Thoracic aorta (tissue), 2 donors: ENCODE results near the gene HLX. TPM values are rescaled to one million over a fixed set of nuclear protein-coding genes. Genes with fewer than 3 reads are reported as not detected.

Source experiments
- ATAC-seq: fragments of 150-250 bp; one replicate; pipeline ENCODE4 v1.8.0; 2017; ENCODE audit warnings: low read depth; ENCODE audit not compliant: insufficient number of reproducible peaks, low FRiP score
- DNase-seq: peaks from one replicate; pipeline ENCODE4 v3.0.0-alpha.2; 2020; ENCODE audit warnings: low spot score
- H3K27ac ChIP-seq, 2 donors: fragments of 200-600 bp; sonication (generic); 1 replicate in 1 of 2; 2 replicates in 1 of 2; pipeline ENCODE4 v1.5.1; 2016; ENCODE audit warnings: mild to moderate bottlenecking in 2 of 2, moderate library complexity in 2 of 2
- H3K27me3 ChIP-seq: fragments of 200-600 bp; sonication (generic); replicated peaks from 2 replicates; pipeline ENCODE4 v1.6.0; 2016; ENCODE audit warnings: mild to moderate bottlenecking; ENCODE audit not compliant: insufficient read depth
- H3K36me3 ChIP-seq: fragments of 200-600 bp; sonication (generic); one replicate; pipeline ENCODE4 v1.5.1; 2016
- H3K4me1 ChIP-seq, 2 donors: fragments of 200-600 bp; sonication (generic); 1 replicate in 1 of 2; 2 replicates in 1 of 2; pipeline versions ENCODE4 v1.5.1 to v1.6.0; 2016; ENCODE audit warnings: low read depth in 2 of 2, mild to moderate bottlenecking in 1 of 2; ENCODE audit not compliant: control insufficient read depth in 1 of 2
- H3K4me3 ChIP-seq: fragments of 200-600 bp; sonication (generic); 2 replicates; pipeline ENCODE4 v1.5.1; 2016; ENCODE audit warnings: mild to moderate bottlenecking
- H3K9me3 ChIP-seq: fragments of 200-600 bp; sonication (generic); 2 replicates; pipeline ENCODE4 v1.5.1; 2016
- CTCF ChIP-seq: fragments of 200-600 bp; sonication (generic); IDR thresholded peaks from one replicate; pipeline ENCODE4 v1.5.1; 2019; ENCODE audit warnings: antibody characterized with exemption
- total RNA-seq, 2 donors: library from RNA; depleted of rRNA; stranded (reverse); fragments of >200 nt; gene quantifications; one replicate each; pipeline versions ENCODE4 v1.1.0 to v1.2.3, GENCODE V29; 2016

Gene HLX
- total RNA-seq, 2 donors from 2014 or later: 11.0 to 33.5 TPM

DNA sequence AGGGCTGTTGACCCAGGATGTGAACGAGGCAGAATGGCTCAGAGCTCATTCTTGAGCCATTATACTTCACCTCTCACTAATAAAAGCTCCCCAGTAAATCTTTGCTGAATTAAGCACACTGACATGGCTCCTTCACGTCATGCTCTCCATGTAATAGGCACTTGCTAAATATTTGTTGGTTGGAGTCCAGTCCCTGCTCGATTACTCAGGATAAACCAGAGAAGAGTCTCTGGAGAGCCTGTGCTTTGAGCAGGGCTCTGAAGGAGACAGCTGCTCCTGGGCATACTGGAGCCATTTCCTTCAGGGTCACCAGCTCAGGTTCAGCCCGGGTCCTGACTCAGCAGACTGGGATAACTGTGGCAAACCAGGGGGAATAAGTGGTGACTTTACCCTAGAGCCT is 46.9 kb downstream of the HLX start:
- H3K27ac ChIP-seq: no peak overlapping the region
- no peak for DNase-seq
- H3K36me3 ChIP-seq: no peaks in the 10 kb centered on the region
- no peak for ATAC-seq
- no peaks in the 10 kb centered on the region for H3K4me1 ChIP-seq
- no peak overlapping the region for H3K4me3 ChIP-seq
- TF ChIP-seq CTCF: no peak
- H3K9me3 ChIP-seq: no peaks in the 10 kb centered on the region
- H3K27me3 ChIP-seq: no peaks in the 10 kb centered on the region

- no peaks in the 10 kb centered on the region for H3K36me3 ChIP-seq
- TF ChIP-seq CTCF: no peak
- H3K27me3 ChIP-seq: no peaks in the 10 kb centered on the region
- no peaks in the 10 kb centered on the region for H3K4me1 ChIP-seq
- ATAC-seq: no peak
- no peak for DNase-seq
- no peaks in the 10 kb centered on the region for H3K9me3 ChIP-seq
- H3K27ac ChIP-seq: no peak overlapping the region
- H3K4me3 ChIP-seq: no peak overlapping the region
Observed at GRCh38 chr1:220927442-220927841, 48.2 kb downstream of the HLX start.

DNA sequence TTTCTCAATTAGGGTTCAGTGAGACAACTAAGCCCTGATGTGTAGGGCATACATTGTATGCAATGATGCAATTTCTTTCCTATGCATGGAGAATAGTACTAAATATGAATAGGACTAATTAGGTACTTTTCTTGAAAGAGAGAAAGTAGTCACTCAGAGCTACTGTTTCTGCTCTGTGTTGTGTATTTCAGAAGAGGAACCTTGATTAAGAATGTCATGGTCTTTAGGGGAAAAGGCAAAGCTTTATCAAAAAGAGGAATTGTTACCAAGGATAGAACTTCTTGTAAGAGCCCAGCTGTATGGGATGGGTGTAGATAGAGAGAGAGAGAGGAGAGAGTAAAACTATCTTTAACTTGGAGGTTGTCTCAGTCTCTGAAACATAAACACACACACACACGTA is 49.1 kb downstream of the HLX start:
- Histone ChIP-seq H3K27ac (no peak overlapping the region), H3K36me3 (no peaks in the 10 kb centered on the region), H3K27me3 (no peaks in the 10 kb centered on the region), H3K9me3 (no peaks in the 10 kb centered on the region), H3K4me3 (no peak overlapping the region), H3K4me1 (no peaks in the 10 kb centered on the region)
- no peak for TF ChIP-seq CTCF
- DNase-seq: no peak
- ATAC-seq: no peak

GRCh38 chr1:220928725-220929300 is 49.6 kb downstream of the HLX start:
- no peak for TF ChIP-seq CTCF
- no peak for ATAC-seq

DNA sequence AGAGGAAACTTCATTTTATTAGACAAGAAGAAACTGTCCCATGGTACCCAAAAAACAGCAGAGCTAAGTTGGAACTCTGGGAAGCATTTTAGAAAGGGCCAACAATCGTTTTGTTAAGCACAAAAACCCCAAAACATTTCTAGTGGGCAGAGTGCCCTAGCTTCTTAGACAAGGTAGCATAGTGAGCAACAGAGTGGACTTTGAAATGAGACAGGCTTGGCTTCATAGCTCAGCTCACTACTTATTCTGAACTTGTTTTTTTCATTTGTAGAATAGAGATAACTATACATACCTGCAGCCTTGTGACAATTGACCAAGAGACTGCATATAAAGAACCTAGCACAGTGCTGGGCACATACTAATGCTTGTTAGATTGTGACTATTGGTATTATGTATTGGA is 50.1 kb downstream of the HLX start:
- DNase-seq (no peak), ATAC-seq (no peak)
- H3K27ac ChIP-seq: no peak overlapping the region
- TF ChIP-seq CTCF: no peak
- H3K27me3 ChIP-seq: no peaks in the 10 kb centered on the region
- H3K9me3 ChIP-seq: no peaks in the 10 kb centered on the region
- no peaks in the 10 kb centered on the region for H3K36me3 ChIP-seq
- H3K4me1 ChIP-seq: no peaks in the 10 kb centered on the region
- no peak overlapping the region for H3K4me3 ChIP-seq

More at GRCh38 chr1:220928725-220929300, 49.6 kb downstream of the HLX start:
- H3K27me3 ChIP-seq: no peaks in the 10 kb centered on the region
- H3K27ac ChIP-seq: no peak overlapping the region
- no peak for DNase-seq
- H3K9me3 ChIP-seq: no peaks in the 10 kb centered on the region
- no peak overlapping the region for H3K4me3 ChIP-seq
- no peaks in the 10 kb centered on the region for H3K36me3 ChIP-seq
- no peaks in the 10 kb centered on the region for H3K4me1 ChIP-seq

Other genes with a start within 250 kb of the HLX start
- gene C1orf115, start 189.1 kb upstream of the HLX start, total RNA-seq: 1 to 10 TPM; 6.8 to 9.7 TPM
- 10 to 100 TPM; 30.4 to 32.1 TPM for gene MTARC2, start 131.1 kb upstream of the HLX start, total RNA-seq
- gene MTARC1, start 92.5 kb upstream of the HLX start, total RNA-seq: 1 to 10 TPM; 3.6 to 3.7 TPM